Muscle of arm (tissue), 12 donors: ENCODE measurements around the gene PRR30. TPM values are rescaled to one million over a fixed set of nuclear protein-coding genes. Genes with fewer than 3 reads are reported as not detected.

Experiments used
- DNase-seq: peaks from one replicate; pipeline ENCODE4 v3.0.0-alpha.2; 2013
- polyA plus RNA-seq, 12 donors: library from polyadenylated mRNA; unstranded; fragments of 120-200 nt; gene quantifications; one replicate each; pipeline ENCODE4 v1.2.1, GENCODE V29; 2013; ENCODE audit not compliant: insufficient read length in 12 of 12

The PRR30 gene
- polyA plus RNA-seq, 12 donors = not detected

- DNase-seq = no peak
These were observed 15.9 kb upstream of the PRR30 start for GRCh38 chr2:27155069-27155520.

- DNase-seq = no peak
These were observed 15.3 kb upstream of the PRR30 start for GRCh38 chr2:27154488-27154887.

- no peak for DNase-seq
These were observed 13.7 kb upstream of the PRR30 start for GRCh38 chr2:27152796-27153464.

- DNase-seq = no peak
These were observed 13.0 kb upstream of the PRR30 start for GRCh38 chr2:27152102-27152795.

- no peak for DNase-seq
These were observed 11.5 kb upstream of the PRR30 start for GRCh38 chr2:27150639-27151230.

GRCh38 chr2:27149570-27150405 is 10.6 kb upstream of the PRR30 start:
- no peak for DNase-seq

GRCh38 chr2:27148801-27149439 is 9.7 kb upstream of the PRR30 start, which contains the start of gene TCF23:
Gene TCF23 (plus strand): TSS chr2:27149004. CDS start chr2:27149134, 130 bp downstream.
- DNase-seq = no peak

GRCh38 chr2:27147935-27148334 is 8.7 kb upstream of the PRR30 start:
- no peak for DNase-seq

GRCh38 chr2:27145682-27146081 is 6.5 kb upstream of the PRR30 start:
- no peak for DNase-seq

- DNase-seq = no peak
These were observed 4.1 kb upstream of the PRR30 start for GRCh38 chr2:27143285-27143684.

- DNase-seq = no peak
These were observed 1.1 kb downstream of the PRR30 start for GRCh38 chr2:27138111-27138510.

GRCh38 chr2:27137322-27137935 is 1.8 kb downstream of the PRR30 start:
- DNase-seq = no peak

- no peak for DNase-seq
These were observed 2.5 kb downstream of the PRR30 start for GRCh38 chr2:27136751-27137150.

GRCh38 chr2:27135478-27135955 is 3.7 kb downstream of the PRR30 start:
- DNase-seq = no peak

GRCh38 chr2:27134781-27135477 is 4.3 kb downstream of the PRR30 start:
- DNase-seq = no peak

- DNase-seq = peak; percentile 98
These were observed 5.1 kb downstream of the PRR30 start, which contains the start of gene PREB for GRCh38 chr2:27133905-27134780. Gene PREB (minus strand): TSS chr2:27134636. CDS start chr2:27134421, 215 bp downstream.

GRCh38 chr2:27133195-27133875 is 5.9 kb downstream of the PRR30 start:
- DNase-seq = no peak

- no peak for DNase-seq
These were observed 7.8 kb downstream of the PRR30 start for GRCh38 chr2:27131429-27131828.
